Lower leg skin (tissue), 4 donors: ENCODE measurements around the gene KCTD13. TPM values are rescaled to one million over a fixed set of nuclear protein-coding genes. Genes with fewer than 3 reads are reported as not detected.
A peak's percentile ranks its signal among the peaks of the same experiment; 100 is the strongest.

Experiments
- DNase-seq, 2 donors: peaks; one replicate each; pipeline ENCODE4 v3.0.0-alpha.2; 2019; ENCODE audit warnings: low spot score in 2 of 2
- H3K4me3 ChIP-seq: fragments of 200-600 bp; sonication (generic); 2 replicates; pipeline ENCODE4 v1.5.1; 2017; ENCODE audit warnings: mild to moderate bottlenecking, low read depth; ENCODE audit not compliant: poor library complexity, severe bottlenecking
- POLR2A ChIP-seq, 2 donors: fragments of 450-650 bp; IDR thresholded peaks; one replicate each; pipeline ENCODE4 v1.6.1; 2016 to 2017; ENCODE audit warnings: antibody characterized with exemption in 2 of 2, mild to moderate bottlenecking in 1 of 2, moderate library complexity in 1 of 2
- WGBS, 2 donors: methylation state at CpG; one replicate each; pipeline ENCODE4 v1.1.5; 2018; 5-methylcytosine and 5-hydroxymethylcytosine counted together
- intact Hi-C: fragments of 100-400 bp; cut with DNase I; formaldehyde crosslinking; loops from one replicate; pipeline ENCODE4 v1.15.0; 2023; ENCODE audit warnings: low total_unique reads
- total RNA-seq, 4 donors: library from RNA; depleted of rRNA; stranded (reverse); fragments of >200 nt; gene quantifications; one replicate each; pipeline ENCODE4 v1.1.0, GENCODE V29; 2016
- TF ChIP-seq, protein P1 (sequence below), 3 donors: fragments of 450-650 bp; IDR thresholded peaks; one replicate each; pipeline ENCODE4 v1.5.1; 2016; ENCODE audit warnings: antibody characterized with exemption in 3 of 3, mild to moderate bottlenecking in 3 of 3, moderate library complexity in 2 of 3

Gene KCTD13
- total RNA-seq, 4 donors from 2014 or later = 19.7 to 34.4 (median 26.0) TPM

DNA sequence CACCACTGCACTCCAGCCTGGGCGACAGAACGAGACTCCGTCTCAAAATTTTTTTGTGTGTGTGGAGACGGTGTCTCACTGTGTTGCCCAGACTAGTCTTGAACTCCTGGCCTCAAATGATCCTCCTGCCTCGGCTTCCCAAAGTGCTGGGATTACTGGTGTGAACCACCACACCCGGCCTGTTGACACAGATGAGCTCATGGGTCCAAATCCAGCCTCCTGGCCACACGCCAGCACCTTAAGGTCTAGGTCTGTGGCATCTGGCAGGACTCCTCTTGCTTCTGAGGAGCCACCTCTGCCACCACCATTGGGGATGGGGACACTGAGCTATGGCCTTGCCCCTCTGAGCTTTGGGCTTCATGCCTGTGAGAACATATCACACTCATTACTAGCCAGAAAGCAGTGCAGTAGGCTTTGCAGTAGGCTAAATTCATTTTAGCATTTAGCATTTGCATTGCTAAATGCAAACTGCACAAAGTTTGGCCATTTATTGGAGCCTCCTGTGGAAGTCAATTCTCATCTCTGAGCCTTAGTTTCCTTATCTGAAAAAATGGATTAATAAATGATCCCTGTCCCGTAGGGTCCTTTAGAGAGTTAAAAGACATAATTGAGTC lies 57.5 kb downstream of the KCTD13 start:
- TF ChIP-seq POLR2A (IDR thresholded peaks at IDR 0.05) = no peak
- TF ChIP-seq, protein P1, sequence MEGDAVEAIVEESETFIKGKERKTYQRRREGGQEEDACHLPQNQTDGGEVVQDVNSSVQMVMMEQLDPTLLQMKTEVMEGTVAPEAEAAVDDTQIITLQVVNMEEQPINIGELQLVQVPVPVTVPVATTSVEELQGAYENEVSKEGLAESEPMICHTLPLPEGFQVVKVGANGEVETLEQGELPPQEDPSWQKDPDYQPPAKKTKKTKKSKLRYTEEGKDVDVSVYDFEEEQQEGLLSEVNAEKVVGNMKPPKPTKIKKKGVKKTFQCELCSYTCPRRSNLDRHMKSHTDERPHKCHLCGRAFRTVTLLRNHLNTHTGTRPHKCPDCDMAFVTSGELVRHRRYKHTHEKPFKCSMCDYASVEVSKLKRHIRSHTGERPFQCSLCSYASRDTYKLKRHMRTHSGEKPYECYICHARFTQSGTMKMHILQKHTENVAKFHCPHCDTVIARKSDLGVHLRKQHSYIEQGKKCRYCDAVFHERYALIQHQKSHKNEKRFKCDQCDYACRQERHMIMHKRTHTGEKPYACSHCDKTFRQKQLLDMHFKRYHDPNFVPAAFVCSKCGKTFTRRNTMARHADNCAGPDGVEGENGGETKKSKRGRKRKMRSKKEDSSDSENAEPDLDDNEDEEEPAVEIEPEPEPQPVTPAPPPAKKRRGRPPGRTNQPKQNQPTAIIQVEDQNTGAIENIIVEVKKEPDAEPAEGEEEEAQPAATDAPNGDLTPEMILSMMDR (IDR thresholded peaks at IDR 0.05) = no peak
- no peak for DNase-seq
- H3K4me3 ChIP-seq = no peak overlapping the region
- WGBS, 2 donors = 56 to 82% methylated on average over 8 of the region's 8 CpGs
- intact Hi-C loops = no loop called here

DNA sequence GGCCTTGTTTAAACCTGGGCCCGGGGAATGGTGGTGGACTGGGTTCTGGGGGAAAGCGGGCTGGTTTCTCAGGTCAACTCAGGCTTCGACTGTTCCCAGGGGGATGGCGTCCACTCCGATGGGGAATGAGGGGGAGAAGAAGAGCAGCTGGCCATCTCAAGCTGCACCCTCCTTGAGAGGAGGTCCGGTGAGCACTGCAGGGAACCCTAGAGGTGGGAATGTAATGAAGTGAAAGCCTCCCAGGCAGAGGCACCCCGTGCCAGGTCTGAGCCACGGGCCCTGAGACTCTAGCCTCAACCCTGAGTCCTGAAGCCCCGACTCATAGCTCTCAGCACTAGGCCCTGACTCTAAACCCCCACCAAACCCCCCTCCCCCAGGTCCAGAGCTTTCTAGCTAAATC lies 61.8 kb downstream of the KCTD13 start:
- intact Hi-C loops = no loop called here
- 80% methylated on average over 9 of the region's 9 CpGs for WGBS, 2 donors
- H3K4me3 ChIP-seq = no peak overlapping the region
- TF ChIP-seq, protein P1 (IDR thresholded peaks at IDR 0.05) = no peak
- no peak for TF ChIP-seq POLR2A (IDR thresholded peaks at IDR 0.05)
- no peak for DNase-seq

DNA sequence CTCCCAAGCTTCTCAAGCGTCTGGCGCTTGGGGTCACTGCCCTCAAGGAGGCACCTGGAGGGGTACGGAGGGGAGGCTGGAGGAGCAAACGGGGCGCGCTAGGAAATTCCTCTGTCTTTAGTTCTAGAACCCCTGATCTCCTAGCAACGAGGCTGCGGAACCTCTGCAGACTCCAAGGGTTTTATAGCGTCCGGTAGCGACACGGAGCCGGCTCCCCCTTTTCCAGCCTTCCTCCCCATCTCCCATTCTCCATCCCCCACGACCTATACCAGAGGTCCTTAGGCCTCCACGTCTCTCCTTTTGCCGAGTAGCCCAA lies 62.4 kb downstream of the KCTD13 start:
- H3K4me3 ChIP-seq = no peak overlapping the region
- intact Hi-C loops = no loop called here
- 34 to 53% methylated on average over 8 to 16 of the region's 16 CpGs for WGBS, 2 donors
- TF ChIP-seq, protein P1 (IDR thresholded peaks at IDR 0.05) = no peak
- TF ChIP-seq POLR2A (IDR thresholded peaks at IDR 0.05) = no peak
- DNase-seq = no peak

DNA sequence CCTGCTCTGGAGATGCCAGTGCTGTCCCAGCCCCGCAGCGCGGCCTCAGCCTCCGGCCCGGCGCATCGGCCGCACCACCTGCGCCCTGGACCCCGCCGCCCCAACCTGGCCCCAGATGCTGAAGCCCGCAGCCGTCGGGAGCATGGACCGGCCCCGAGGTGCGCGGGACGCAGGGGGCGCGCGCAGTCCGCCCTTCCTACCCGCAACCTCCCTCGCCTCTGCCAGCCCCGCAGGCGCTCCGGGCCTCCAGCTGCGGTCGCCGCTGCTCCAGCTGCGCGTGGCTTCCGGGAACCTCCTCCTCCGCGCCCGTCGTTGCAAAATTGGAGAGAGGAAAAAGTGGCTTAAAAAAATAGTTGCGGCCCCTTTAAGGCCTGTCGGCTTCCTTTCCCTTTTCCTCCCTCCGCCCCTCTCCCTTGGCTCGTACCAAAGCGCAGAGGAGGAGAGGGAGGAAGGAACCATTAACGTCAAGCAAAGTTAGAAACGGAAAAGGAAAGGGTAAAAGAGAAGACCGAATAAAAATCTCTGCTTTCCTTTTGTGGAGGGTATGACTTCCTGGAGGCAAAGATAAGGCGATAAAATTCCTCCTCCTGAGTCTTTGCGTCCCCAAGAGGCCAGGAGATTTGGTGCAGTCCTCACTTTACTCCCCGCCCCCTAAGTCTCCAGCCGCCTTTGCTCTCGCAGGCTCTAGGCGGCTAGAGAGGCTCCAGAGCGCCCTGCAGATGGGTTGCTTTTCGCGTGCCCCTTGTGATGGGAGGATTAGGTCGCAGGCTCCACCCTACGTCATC lies 63.0 kb downstream of the KCTD13 start, which contains the start of gene CDIPT:
Gene CDIPT, minus strand, starts transcription at position 343 of the 785 bp plus-strand sequence. CDS start 369 bp downstream, outside the sequence.
- intact Hi-C loops = no loop called here
- 0 to 1% methylated on average over 42 to 43 of the region's 57 CpGs for WGBS, 2 donors

DNA sequence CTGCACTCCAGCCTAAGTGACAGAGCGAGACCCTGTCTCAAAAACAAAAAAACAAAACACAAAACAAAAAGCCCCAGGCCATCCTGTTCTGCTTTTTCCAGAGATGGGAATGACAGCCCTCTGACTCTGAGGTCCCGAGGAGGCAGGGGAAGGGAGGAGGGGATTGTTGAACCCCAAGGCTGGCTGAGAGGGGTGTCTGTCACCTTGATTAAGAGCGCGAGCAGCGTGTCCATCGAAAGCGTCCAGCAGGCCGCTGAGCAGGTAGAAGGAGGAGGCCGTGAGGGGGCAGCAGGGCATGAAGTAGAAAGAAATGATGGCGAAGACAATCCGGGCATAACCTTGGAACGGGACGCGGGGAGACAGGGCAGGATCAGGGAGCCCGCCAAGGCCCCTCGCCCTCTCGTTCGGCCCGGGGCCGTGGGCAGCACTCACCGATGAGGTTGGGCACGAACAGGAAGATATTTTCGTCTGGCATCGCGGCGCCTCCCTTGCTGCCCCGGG lies 63.6 kb downstream of the KCTD13 start:
- H3K4me3 ChIP-seq = peak overlapping the region; percentile 48
- TF ChIP-seq POLR2A (IDR thresholded peaks at IDR 0.05) = no peak
- TF ChIP-seq, protein P1 (IDR thresholded peaks at IDR 0.05) = no peak
- no peak for DNase-seq
- intact Hi-C loops = no loop called here
- 1% methylated on average over 25 to 27 of the region's 27 CpGs for WGBS, 2 donors

More for the DNA sequence above, 63.0 kb downstream of the KCTD13 start, which contains the start of gene CDIPT:
- DNase-seq = peak; percentile 94 to 98
- H3K4me3 ChIP-seq = peak within 1 kb of the TSS; percentile 48
- no peak for TF ChIP-seq POLR2A (IDR thresholded peaks at IDR 0.05)
- TF ChIP-seq, protein P1 (IDR thresholded peaks at IDR 0.05) = peak in 1 of 3 donors; percentile 95
